H9 (cell line): ENCODE results near the gene IQSEC1. TPM values are rescaled to one million over a fixed set of nuclear protein-coding genes. Genes with fewer than 3 reads are reported as not detected.

Experiments
- DNase-seq: peaks from one replicate; pipeline ENCODE4 v3.0.0-alpha.2; 2017
- H2AFZ ChIP-seq: one replicate; pipeline ENCODE4 v1.6.1; 2013; ENCODE audit warnings: mild to moderate bottlenecking, low read length, control low read depth, moderate library complexity
- H2AK5ac ChIP-seq: 2 replicates; pipeline ENCODE4 v1.6.1; 2013; ENCODE audit warnings: low read length, control low read depth, mixed read lengths; ENCODE audit not compliant: insufficient read length
- H2BK120ac ChIP-seq: one replicate; pipeline ENCODE4 v1.6.1; 2013; ENCODE audit warnings: low read depth, mild to moderate bottlenecking, low read length, control low read depth, inconsistent platforms; ENCODE audit not compliant: poor library complexity, severe bottlenecking
- H2BK12ac ChIP-seq: 2 replicates; pipeline ENCODE4 v1.6.1; 2013; ENCODE audit warnings: low read length, control low read depth, mixed read lengths, low read depth; ENCODE audit not compliant: insufficient read length
- H2BK15ac ChIP-seq: 2 replicates; pipeline ENCODE4 v1.6.1; 2013; ENCODE audit warnings: low read depth, low read length, control low read depth
- H2BK20ac ChIP-seq: one replicate; pipeline ENCODE4 v1.6.1; 2013; ENCODE audit warnings: low read depth, mild to moderate bottlenecking, low read length, control low read depth, inconsistent platforms; ENCODE audit not compliant: poor library complexity, severe bottlenecking
- H2BK5ac ChIP-seq: 2 replicates; pipeline ENCODE4 v1.6.1; 2013; ENCODE audit warnings: low read length, control low read depth, mixed read lengths; ENCODE audit not compliant: insufficient read length
- H3K14ac ChIP-seq: 2 replicates; pipeline ENCODE4 v1.6.1; 2013; ENCODE audit warnings: low read length, control low read depth; ENCODE audit not compliant: insufficient read depth
- H3K18ac ChIP-seq: 2 replicates; pipeline ENCODE4 v1.6.1; 2013; ENCODE audit warnings: low read depth, mild to moderate bottlenecking, mixed read lengths, low read length, control low read depth; ENCODE audit not compliant: insufficient read length
- H3K23ac ChIP-seq: 2 replicates; pipeline ENCODE4 v1.6.1; 2013; ENCODE audit warnings: low read length, control low read depth, mixed read lengths, low read depth; ENCODE audit not compliant: insufficient read length
- H3K23me2 ChIP-seq: 2 replicates; pipeline ENCODE4 v1.6.1; 2013; ENCODE audit warnings: low read depth, mild to moderate bottlenecking, mixed read lengths, low read length, control low read depth; ENCODE audit not compliant: insufficient read length, poor library complexity, severe bottlenecking
- H3K27ac ChIP-seq: 2 replicates; pipeline ENCODE4 v1.5.1; 2013; ENCODE audit warnings: low read length, control low read depth, mixed read lengths, low read depth; ENCODE audit not compliant: insufficient read length
- H3K27me3 ChIP-seq: 2 replicates; pipeline ENCODE4 v1.6.1; 2013; ENCODE audit warnings: low read length, control low read depth, inconsistent platforms; ENCODE audit not compliant: insufficient read depth
- H3K4ac ChIP-seq: 2 replicates; pipeline ENCODE4 v1.6.1; 2013; ENCODE audit warnings: low read depth, mild to moderate bottlenecking, control low read depth, inconsistent platforms, low read length, moderate library complexity
- H3K4me1 ChIP-seq: 2 replicates; pipeline ENCODE4 v1.6.1; 2013; ENCODE audit warnings: low read length, control low read depth, inconsistent platforms; ENCODE audit not compliant: insufficient read depth
- H3K4me2 ChIP-seq: 2 replicates; pipeline ENCODE4 v1.6.1; 2013; ENCODE audit warnings: low read length, control low read depth, mixed read lengths; ENCODE audit not compliant: insufficient read length, insufficient read depth
- H3K56ac ChIP-seq: 2 replicates; pipeline ENCODE4 v1.6.1; 2013; ENCODE audit warnings: low read depth, mild to moderate bottlenecking, mixed read lengths, low read length, control low read depth; ENCODE audit not compliant: insufficient read length
- H3K79me1 ChIP-seq: 2 replicates; pipeline ENCODE4 v1.6.1; 2013; ENCODE audit warnings: low read depth, mild to moderate bottlenecking, moderate library complexity, low read length, control low read depth, inconsistent platforms; ENCODE audit not compliant: insufficient read depth, poor library complexity, severe bottlenecking
- H3K79me2 ChIP-seq: 2 replicates; pipeline ENCODE4 v1.6.1; 2013; ENCODE audit warnings: low read length, control low read depth, inconsistent platforms; ENCODE audit not compliant: insufficient read depth
- H3K9ac ChIP-seq: 2 replicates; pipeline ENCODE4 v1.6.1; 2013; ENCODE audit warnings: low read length, control low read depth, mixed read lengths; ENCODE audit not compliant: insufficient read length; ENCODE audit errors: extremely low read depth
- H3K9me3 ChIP-seq: one replicate; pipeline ENCODE4 v1.6.1; 2013; ENCODE audit warnings: low read depth, low read length, inconsistent platforms; ENCODE audit not compliant: control insufficient read depth
- H3T11ph ChIP-seq: one replicate; pipeline ENCODE4 v1.6.1; 2013; ENCODE audit warnings: mild to moderate bottlenecking, low read length, control low read depth, inconsistent platforms
- H4K20me1 ChIP-seq: one replicate; pipeline ENCODE4 v1.6.1; 2013; ENCODE audit not compliant: control insufficient read depth, insufficient read length, insufficient read depth
- H4K5ac ChIP-seq: 2 replicates; pipeline ENCODE4 v1.6.1; 2013; ENCODE audit warnings: low read depth, mild to moderate bottlenecking, mixed read lengths, low read length, control low read depth; ENCODE audit not compliant: insufficient read length
- H4K8ac ChIP-seq: replicated peaks from 2 replicates; pipeline ENCODE4 v1.6.1; 2013; ENCODE audit warnings: low read length, control low read depth, mixed read lengths, low read depth; ENCODE audit not compliant: insufficient read length
- H4K91ac ChIP-seq: 2 replicates; pipeline ENCODE4 v1.6.1; 2013; ENCODE audit warnings: low read depth, mild to moderate bottlenecking, moderate library complexity, mixed read lengths, low read length, control low read depth; ENCODE audit not compliant: insufficient read length
- H3K27ac Mint-ChIP-seq, 3 experiments: 2 replicates in 2 of 3; 3 replicates in 1 of 3; pipeline ENCODE4 v1.8.0; 2020 to 2021; ENCODE audit warnings: mixed read lengths in 3 of 3, mild to moderate bottlenecking in 1 of 3, moderate library complexity in 1 of 3
- H3K27me3 Mint-ChIP-seq: 2 replicates; pipeline ENCODE4 v1.8.0; 2021; ENCODE audit warnings: low read depth, mild to moderate bottlenecking, moderate library complexity, mixed read lengths
- H3K36me3 Mint-ChIP-seq, 3 experiments: 2 replicates in 2 of 3; 3 replicates in 1 of 3; pipeline ENCODE4 v1.8.0; 2020 to 2021; ENCODE audit warnings: low read depth in 3 of 3, mixed read lengths in 3 of 3; ENCODE audit not compliant: insufficient read depth in 1 of 3
- H3K4me1 Mint-ChIP-seq, 2 experiments: 2 replicates each; pipeline ENCODE4 v1.8.0; 2020; ENCODE audit warnings: mixed read lengths in 2 of 2
- H3K4me3 Mint-ChIP-seq, 2 experiments: 2 replicates in 1 of 2; 3 replicates in 1 of 2; pipeline ENCODE4 v1.8.0; 2020 to 2021; ENCODE audit warnings: mild to moderate bottlenecking in 2 of 2, mixed read lengths in 2 of 2, moderate library complexity in 1 of 2
- H3K9me3 Mint-ChIP-seq, 2 experiments: 2 replicates in 1 of 2; 3 replicates in 1 of 2; pipeline ENCODE4 v1.8.0; 2020; ENCODE audit warnings: mild to moderate bottlenecking in 2 of 2, mixed read lengths in 2 of 2, moderate library complexity in 1 of 2
- CTCF ChIP-seq: fragments of 200-600 bp; sonication (generic); conservative IDR thresholded peaks from 3 replicates; pipeline ENCODE4 v1.8.0; 2021; ENCODE audit warnings: antibody characterized with exemption, mild to moderate bottlenecking
- WGBS: extraction: QIAGEN DNeasy Blood & Tissue Kit; methylation state at CpG from one replicate; pipeline ENCODE4 v1.1.7; 2013; ENCODE audit warnings: missing lambda C conversion rate, low lambda C conversion rate, mixed read lengths; ENCODE audit not compliant: insufficient read length; ENCODE audit errors: extremely low coverage; 5-methylcytosine and 5-hydroxymethylcytosine counted together
- total RNA-seq: library from RNA; stranded (reverse); gene quantifications from 2 replicates; pipeline ENCODE4 v1.2.1, GENCODE V29; 2021

The IQSEC1 gene
- total RNA-seq, 1 experiment from 2014 or later: 19.1 TPM

GRCh38 chr3:13026534-13026933, 46.7 kb downstream of the IQSEC1 start:
- H2AK5ac ChIP-seq: no peak overlapping the region
- H3K27ac Mint-ChIP-seq: no peak overlapping the region
- no peaks in the 10 kb centered on the region for H3K27me3 ChIP-seq
- H3K18ac ChIP-seq: no peak overlapping the region
- no peak overlapping the region for H3K14ac ChIP-seq
- H2BK12ac ChIP-seq: no peak overlapping the region
- H2BK5ac ChIP-seq: no peak overlapping the region
- H4K5ac ChIP-seq: no peak overlapping the region
- no peak overlapping the region for H2AFZ ChIP-seq
- peaks cover 9% of the 10 kb centered on the region for H3K27me3 Mint-ChIP-seq
- H3K4me1 ChIP-seq: peaks cover 1% of the 10 kb centered on the region; the same call in 1 of the 2 replicates
- H3K23ac ChIP-seq: no peak overlapping the region
- no peak overlapping the region for H3K27ac ChIP-seq
- no peak overlapping the region for H4K91ac ChIP-seq
- no peak overlapping the region for H3K4ac ChIP-seq
- no peak overlapping the region for H3T11ph ChIP-seq
- H4K20me1 ChIP-seq: no peaks in the 10 kb centered on the region
- H3K9me3 ChIP-seq: no peaks in the 10 kb centered on the region
- H3K4me2 ChIP-seq: no peak overlapping the region
- H2BK20ac ChIP-seq: no peak overlapping the region
- H3K79me1 ChIP-seq: no peaks in the 10 kb centered on the region
- no peak overlapping the region for H4K8ac ChIP-seq
- no peak overlapping the region for H3K9ac ChIP-seq
- H3K9me3 Mint-ChIP-seq: no peaks in the 10 kb centered on the region; a peak in 1 of 5 replicates
- no CpG with 5 or more reads among the region's 3 CpGs for WGBS
- TF ChIP-seq CTCF: no peak
- H3K36me3 Mint-ChIP-seq: no peaks in the 10 kb centered on the region
- H2BK120ac ChIP-seq: no peak overlapping the region
- no peak overlapping the region for H3K56ac ChIP-seq
- H3K79me2 ChIP-seq: no peaks in the 10 kb centered on the region
- H3K23me2 ChIP-seq: no peaks in the 10 kb centered on the region
- no peak overlapping the region for H3K4me3 Mint-ChIP-seq
- no peak for DNase-seq
- H3K4me1 Mint-ChIP-seq: peaks cover 14 to 28% of the 10 kb centered on the region in 2 experiments
- H2BK15ac ChIP-seq: no peak overlapping the region
